Measurements from ENCODE around the gene CYTH3.
"Not testable (repeated sequence)": the region's sequence is repeated elsewhere in the genome, so short reads cannot be mapped to it uniquely, and the experiment has no call there.

Gene CYTH3

DNA sequence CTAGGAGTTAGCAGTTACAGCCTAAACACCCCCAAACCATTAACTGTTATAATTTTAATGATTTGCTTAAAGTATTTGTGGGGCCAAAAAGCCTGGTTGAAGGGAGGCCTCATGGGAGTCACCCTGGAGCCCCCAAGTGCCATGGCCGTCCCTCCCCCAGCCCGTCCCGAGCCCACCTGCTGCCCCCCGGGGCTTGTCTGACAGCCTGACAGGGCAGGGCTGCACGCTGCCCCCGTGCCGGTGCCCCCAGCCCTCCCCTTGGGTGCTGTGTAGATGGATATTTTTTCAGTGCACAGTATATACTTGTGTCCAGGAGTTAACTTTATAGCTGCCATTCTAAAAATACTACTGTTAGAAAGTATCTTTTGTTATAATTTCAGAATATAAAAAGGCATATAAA lies 108.4 kb downstream of the CYTH3 start:
- in situ Hi-C loops (cut with HindIII; ENCODE audit: low pct_ligation_motif_present, low pct_unique_long_range_greater_than_20kb, low sequenced_read_pairs), result no loop called here
- DNase-seq, result no peak

DNA sequence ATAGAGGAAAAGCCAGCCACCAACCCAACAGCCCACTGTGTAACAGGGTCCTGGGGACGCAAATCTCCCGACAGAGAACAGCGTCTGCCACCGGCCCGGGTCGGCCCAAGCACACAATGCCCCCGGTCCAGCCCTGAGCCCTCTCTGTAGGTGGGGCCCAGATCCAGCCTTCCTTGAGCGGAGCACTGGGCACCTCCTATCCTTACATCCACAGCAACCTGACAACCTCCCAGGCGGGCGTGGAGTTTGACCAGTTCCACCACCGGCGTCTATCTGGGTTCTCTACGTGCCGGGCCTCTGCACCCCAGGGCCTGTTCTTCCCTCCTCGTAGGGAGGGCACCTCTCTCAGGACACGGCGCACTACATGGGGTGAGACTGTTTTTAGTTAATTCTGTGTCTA lies 109.0 kb downstream of the CYTH3 start:
- in situ Hi-C loops (cut with HindIII; ENCODE audit: low pct_ligation_motif_present, low pct_unique_long_range_greater_than_20kb, low sequenced_read_pairs), result no loop called here

DNA sequence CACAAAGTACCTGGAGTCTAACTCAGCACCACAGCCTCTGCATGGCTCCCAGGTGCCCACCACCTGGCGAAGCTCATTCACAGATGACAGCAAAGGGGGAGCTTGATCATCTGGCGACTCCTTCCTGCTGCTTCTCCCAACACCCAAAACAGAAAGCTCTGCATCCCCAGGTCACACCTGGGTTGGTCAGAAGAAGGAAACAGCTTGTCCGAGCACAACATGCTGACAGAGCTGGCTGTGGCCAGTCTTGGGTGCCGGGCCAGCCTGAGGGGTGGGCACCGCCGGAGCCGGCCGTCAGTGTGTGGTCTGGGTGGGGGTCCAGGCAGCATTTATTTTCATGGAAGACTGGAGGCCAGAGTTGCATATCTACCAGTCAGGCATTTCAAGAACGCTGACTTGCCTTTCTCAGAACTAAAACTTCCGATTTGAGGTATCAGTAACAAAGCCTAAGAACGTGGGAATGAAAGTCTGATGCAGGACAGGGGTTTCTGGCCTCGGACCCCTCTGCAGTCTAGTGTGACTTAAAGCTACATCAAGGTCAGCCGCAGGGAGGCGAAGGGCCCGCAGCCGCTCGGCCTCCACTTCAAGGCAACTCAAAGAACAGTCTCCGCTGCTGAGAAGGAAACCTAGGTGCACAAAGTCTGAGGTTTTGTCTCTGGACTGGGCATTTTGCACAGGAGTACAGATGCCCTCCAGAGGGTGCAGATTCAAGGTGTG lies 109.6 kb downstream of the CYTH3 start:
- in situ Hi-C loops (cut with HindIII; ENCODE audit: low pct_ligation_motif_present, low pct_unique_long_range_greater_than_20kb, low sequenced_read_pairs), result no loop called here

More for the DNA sequence above, 109.0 kb downstream of the CYTH3 start:
- DNase-seq, result no peak

DNA sequence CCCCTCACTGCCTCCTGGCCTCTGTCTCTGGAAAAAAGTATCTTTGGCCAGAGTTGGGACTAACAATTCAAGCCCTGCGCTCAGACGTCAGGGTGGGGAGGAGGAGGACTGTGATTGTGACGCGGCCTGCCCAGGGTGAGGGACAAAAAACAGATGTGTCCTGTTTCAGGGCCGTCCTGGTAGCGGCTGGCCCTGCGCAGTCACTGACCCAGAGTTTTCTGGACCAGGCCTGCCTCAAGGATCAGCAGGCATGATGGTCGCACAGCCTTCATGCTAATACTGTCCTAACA lies 110.1 kb downstream of the CYTH3 start:
- no peak for DNase-seq
- in situ Hi-C loops (cut with HindIII; ENCODE audit: low pct_ligation_motif_present, low pct_unique_long_range_greater_than_20kb, low sequenced_read_pairs), result no loop called here

More for the DNA sequence above, 109.6 kb downstream of the CYTH3 start:
- no peak for DNase-seq

DNA sequence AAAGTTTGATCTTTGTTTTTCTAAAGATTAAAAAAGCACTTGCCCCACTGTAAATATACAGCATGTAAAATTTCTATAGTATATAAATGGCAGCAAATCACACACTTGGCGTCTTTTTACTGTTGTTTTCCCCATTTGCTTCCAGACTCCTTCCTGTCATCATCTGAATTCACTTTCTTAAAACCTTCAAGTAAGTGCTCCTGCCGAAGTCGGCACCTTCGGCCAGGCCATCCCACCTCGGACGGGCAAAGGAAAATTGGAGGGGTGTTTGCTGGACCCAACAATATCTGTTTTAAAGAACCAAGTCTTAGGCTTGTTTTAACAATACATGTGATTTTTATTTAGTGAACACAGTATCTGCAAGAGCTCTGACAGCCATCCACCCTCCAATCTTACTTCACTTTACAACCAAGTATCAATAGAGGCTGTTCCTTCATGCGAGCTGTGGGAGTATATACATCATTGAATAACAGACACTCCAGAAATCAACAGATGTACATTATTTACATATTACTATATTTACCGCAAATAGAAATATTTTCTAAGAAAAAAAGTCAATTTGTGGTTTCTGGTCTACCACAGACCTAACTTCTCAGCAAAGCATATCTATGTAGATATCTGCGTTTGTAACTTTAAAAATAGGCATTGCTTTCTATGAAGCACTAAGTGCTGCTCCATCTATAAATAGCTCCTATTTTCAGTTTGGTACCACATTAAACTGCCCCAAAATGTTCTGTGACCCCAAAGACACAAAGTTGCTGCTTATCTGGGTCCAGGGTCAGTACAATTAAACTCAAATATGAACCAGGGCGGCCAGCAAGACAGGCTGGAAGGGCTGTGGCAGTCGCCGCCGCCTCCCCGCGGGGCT lies 110.7 kb downstream of the CYTH3 start:
- no peak for DNase-seq
- in situ Hi-C loops (cut with HindIII; ENCODE audit: low pct_ligation_motif_present, low pct_unique_long_range_greater_than_20kb, low sequenced_read_pairs), result no loop called here

DNA sequence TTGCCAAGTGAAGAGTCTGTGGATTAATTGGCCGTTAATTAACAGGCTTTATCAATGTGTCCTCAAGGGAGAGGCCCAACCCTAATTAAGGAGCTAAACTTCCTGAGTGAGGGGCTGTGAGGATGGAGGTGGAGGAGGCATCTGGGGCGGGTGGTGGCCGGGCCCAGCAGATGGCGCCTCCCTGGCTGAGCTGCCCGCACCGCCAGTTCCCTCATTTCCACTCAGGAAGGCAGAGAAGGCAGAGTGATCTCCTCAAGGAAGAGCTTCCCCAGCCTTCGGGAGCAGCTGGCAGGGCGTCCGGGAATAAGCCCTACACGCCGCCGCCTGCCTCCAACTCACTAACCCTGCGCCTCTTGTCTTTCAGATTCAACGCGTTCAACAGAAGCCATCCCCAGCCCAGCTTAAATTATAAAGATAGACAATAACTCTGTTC lies 112.2 kb downstream of the CYTH3 start:
- in situ Hi-C loops (cut with HindIII; ENCODE audit: low pct_ligation_motif_present, low pct_unique_long_range_greater_than_20kb, low sequenced_read_pairs), result no loop called here
- peak; percentile 45 for DNase-seq

DNA sequence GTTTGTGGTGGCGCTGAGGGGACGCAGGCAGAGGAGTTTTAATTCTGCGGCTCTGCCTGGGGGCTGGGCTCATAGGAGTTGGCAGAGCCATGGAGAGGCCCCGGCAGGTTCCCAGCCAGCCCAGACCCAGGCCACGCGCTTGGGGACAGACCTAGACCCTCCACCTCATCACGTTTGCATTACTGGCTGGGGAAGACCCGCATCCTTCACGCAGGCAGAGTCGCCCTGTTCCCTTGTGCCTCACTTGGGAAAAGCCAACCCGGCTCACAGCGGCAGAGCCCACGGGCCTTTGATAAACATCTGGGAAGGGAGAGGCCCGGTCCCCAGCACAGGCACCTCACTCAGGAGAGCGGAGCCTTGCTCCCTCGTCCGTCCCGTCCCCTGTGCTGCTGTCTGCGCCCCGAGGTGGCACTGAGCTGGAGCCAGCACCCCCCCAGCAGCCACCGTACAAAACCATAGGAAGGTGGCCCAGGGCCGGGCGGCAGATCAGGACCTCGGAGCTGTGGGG lies 112.8 kb downstream of the CYTH3 start:
- in situ Hi-C loops (cut with HindIII; ENCODE audit: low pct_ligation_motif_present, low pct_unique_long_range_greater_than_20kb, low sequenced_read_pairs), result no loop called here
- DNase-seq, result no peak

DNA sequence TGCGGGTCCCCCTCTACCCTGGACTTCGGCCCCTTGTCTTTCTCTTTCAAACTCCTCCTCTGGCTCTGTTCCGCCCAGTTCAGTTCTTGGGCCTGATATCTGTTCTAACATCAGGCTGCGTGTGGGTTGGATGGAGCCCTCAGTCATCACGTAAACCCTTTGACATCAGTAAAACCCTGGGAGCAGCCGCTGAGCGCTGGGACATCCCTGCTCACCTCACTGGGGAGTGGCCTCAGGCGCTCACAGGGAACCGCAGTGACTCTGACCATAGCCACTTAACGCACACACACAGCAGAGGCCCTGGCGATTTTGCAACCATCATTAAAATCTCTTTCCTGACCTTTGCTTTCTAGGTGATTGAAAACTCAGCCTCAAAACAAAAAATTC lies 113.3 kb downstream of the CYTH3 start:
- in situ Hi-C loops (cut with HindIII; ENCODE audit: low pct_ligation_motif_present, low pct_unique_long_range_greater_than_20kb, low sequenced_read_pairs), result no loop called here
- DNase-seq, result no peak

DNA sequence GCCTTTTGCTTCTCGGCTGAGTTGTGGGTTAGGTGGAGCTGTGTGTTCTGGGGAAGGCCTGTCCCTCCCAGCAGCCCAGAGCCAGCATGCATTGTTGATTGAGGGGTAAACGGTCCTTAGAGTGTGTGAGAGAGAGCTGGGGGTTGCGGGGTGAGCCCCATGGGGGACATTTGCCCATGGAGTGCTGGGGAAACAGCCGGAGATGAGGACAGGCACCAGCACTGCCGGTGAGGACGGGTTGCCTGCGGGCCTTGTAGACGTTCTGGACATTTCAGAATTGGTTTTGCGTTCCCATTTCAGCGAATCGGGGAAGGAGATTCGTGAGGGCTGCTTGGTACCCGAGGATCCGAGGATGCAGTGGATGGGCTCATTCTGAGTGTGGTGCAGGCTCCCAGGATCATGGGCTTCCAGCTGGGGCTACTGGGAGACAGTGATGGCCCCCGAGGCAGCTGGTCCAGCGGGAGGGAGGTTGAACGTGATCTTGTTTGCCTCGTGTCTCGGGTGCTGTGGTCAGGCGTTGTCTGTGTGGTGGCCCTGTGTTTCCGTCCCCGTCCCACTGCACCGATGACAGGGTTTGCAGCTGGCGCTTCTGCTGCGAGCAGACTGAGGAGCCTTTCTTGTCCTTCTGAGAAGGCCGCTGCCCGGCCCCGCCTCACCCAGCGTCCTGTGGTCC lies 113.9 kb downstream of the CYTH3 start:
- in situ Hi-C loops (cut with HindIII; ENCODE audit: low pct_ligation_motif_present, low pct_unique_long_range_greater_than_20kb, low sequenced_read_pairs), result no loop called here
- DNase-seq, result no peak

DNA sequence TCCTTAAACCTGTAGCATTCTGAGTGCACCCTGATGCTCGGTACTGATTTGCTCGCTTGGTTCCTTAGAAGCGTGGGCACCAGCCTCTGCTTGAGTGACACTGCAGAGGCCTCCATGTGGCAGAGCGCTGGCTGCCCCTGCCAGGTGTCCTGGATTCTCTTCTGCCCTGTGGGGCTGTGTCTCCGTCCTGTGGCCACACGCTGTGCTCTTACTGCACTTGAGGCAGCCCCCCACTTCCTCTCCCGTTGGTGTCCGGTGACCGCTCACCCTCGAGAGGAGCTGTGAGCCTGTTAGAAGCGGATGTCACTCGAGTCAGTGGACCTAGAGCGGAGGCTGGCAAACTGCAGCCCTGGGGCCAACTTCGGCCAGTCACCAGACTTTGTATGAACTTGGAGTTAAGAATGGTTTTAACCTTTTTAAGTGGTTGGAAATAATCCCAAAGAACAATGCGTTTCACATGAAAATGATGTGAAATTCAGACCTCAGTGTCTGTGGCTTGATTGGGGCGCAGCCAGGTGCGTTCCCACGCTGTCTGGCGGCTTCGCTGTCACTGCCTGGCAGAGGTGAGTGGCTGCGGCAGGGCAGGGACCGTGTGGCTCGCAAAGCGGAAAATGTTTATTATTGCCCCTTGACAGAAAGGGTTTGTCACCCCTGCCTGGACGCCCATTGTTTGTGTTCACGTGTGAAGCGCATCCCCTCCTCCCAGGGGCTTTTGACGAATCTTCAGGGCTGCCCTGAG lies 114.6 kb downstream of the CYTH3 start:
- in situ Hi-C loops (cut with HindIII; ENCODE audit: low pct_ligation_motif_present, low pct_unique_long_range_greater_than_20kb, low sequenced_read_pairs), result no loop called here
- DNase-seq, result no peak

DNA sequence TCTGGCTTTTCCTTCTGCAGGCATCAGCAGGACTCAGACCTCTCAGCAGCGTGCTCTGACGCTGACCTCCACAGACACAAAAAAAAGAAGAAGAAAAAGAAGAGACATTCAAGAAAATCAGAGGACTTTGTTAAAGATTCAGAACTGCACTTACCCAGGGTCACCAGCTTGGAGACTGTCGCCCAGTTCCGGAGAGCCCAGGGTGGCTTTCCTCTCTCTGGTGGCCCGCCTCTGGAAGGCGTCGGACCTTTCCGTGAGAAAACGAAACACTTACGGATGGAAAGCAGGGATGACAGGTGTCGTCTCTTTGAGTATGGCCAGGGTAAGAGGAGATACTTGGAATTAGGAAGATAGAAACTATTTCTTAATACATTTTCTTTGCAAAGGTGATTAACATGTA lies 115.7 kb downstream of the CYTH3 start:
- DNase-seq, result no peak
- in situ Hi-C loops (cut with HindIII; ENCODE audit: low pct_ligation_motif_present, low pct_unique_long_range_greater_than_20kb, low sequenced_read_pairs), result no loop called here

DNA sequence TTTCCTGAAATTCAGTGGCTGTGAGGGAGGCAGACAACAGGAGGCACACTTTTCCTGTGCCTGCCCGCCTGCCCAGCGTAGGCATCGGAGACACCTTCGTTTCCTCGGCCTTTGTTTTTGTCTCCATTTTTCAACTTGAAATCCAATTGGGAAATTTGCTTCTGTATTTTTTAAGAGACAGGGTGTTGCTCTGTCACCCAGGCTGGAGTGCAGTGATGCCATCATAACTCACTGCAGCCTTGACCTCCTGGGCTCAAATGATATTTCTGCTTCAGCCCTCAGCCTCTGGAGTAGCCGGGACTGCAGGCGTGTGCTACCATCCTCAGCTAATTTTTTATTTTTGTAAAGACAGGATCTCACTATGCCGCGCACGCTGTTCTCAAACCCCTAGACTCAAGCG lies 116.8 kb downstream of the CYTH3 start:
- in situ Hi-C loops (cut with HindIII; ENCODE audit: low pct_ligation_motif_present, low pct_unique_long_range_greater_than_20kb, low sequenced_read_pairs), result no loop called here

DNA sequence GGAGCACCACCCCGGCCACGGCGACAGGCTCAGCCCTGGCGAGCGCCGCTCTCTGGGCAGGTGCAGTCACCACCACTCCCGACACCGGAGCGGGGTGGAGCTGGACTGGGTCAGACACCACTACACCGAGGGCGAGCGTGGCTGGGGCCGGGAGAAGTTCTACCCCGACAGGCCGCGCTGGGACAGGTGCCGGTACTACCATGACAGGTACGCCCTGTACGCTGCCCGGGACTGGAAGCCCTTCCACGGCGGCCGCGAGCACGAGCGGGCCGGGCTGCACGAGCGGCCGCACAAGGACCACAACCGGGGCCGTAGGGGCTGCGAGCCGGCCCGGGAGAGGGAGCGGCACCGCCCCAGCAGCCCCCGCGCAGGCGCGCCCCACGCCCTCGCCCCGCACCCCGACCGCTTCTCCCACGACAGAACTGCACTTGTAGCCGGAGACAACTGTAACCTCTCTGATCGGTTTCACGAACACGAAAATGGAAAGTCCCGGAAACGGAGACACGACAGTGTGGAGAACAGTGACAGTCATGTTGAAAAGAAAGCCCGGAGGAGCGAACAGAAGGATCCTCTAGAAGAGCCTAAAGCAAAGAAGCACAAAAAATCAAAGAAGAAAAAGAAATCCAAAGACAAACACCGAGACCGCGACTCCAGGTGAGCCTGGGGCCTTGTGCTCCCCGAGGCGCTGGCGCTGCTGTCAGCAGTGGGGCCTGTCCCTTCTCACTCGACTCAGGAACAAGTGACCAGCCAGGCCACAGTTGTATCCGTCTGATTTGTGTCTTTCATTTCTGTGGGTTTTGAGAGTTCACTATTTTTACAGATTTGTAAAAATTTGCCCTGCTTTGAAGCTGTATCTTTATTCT lies 117.7 kb downstream of the CYTH3 start:
- in situ Hi-C loops (cut with HindIII; ENCODE audit: low pct_ligation_motif_present, low pct_unique_long_range_greater_than_20kb, low sequenced_read_pairs), result no loop called here
- no peak for DNase-seq

More for the DNA sequence above, 116.8 kb downstream of the CYTH3 start:
- no peak for DNase-seq

DNA sequence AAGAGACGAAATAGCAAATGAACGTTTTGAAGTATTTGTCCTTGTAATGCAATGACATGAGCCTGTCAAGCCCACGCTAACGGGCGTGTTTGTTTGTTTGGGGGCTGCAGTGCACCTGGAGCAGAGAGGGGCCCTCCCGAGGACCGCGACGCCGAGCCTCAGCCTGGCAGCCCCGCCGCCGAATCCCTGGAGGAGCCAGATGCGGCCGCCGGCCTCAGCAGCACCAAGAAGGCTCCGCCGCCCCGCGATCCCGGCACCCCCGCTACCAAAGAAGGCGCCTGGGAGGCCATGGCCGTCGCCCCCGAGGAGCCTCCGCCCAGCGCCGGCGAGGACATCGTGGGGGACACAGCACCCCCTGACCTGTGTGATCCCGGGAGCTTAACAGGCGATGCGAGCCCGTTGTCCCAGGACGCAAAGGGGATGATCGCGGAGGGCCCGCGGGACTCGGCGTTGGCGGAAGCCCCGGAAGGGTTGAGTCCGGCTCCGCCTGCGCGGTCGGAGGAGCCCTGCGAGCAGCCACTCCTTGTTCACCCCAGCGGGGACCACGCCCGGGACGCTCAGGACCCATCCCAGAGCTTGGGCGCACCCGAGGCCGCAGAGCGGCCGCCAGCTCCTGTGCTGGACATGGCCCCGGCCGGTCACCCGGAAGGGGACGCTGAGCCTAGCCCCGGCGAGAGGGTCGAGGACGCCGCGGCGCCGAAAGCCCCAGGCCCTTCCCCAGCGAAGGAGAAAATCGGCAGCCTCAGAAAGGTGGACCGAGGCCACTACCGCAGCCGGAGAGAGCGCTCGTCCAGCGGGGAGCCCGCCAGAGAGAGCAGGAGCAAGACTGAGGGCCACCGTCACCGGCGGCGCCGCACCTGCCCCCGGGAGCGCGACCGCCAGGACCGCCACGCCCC lies 118.5 kb downstream of the CYTH3 start:
- no peak for DNase-seq
- in situ Hi-C loops (cut with HindIII; ENCODE audit: low pct_ligation_motif_present, low pct_unique_long_range_greater_than_20kb, low sequenced_read_pairs), result no loop called here

DNA sequence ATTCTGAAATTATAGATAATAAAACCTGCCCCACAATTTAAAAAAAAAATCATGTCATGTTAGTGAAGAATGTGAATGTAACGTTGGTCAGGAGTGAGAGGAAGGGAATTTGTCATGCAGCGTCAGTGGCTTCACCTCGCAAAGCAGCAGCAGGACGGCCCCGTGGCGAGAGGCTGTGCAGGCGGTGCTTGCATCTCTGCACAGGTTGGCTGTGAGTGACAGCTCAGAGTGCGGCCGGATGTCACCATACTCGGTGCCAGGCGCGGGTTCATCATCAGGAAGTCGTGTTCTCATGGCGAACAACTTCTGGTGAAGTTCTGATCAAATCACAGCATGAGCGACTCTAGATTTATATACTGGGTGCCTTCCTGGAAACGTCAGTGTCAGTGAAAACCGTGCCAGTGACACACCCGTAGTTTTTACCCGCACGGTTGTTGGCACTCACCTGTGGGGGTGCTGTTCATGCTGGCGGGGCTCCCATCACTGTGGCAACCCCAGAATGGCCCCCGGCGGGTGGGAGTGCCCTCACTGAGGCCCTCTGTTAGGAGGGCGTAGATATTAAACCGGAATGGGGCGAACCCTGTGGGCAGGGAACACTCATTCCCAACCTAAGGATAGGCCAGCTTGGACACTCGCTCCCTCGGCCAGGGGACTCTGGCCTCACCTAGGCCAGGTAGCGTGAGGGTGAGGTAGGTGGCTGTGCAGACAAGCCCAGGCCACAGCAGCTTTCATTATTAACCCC lies 120.3 kb downstream of the CYTH3 start:
- in situ Hi-C loops (cut with HindIII; ENCODE audit: low pct_ligation_motif_present, low pct_unique_long_range_greater_than_20kb, low sequenced_read_pairs), result no loop called here
- DNase-seq, result no peak

DNA sequence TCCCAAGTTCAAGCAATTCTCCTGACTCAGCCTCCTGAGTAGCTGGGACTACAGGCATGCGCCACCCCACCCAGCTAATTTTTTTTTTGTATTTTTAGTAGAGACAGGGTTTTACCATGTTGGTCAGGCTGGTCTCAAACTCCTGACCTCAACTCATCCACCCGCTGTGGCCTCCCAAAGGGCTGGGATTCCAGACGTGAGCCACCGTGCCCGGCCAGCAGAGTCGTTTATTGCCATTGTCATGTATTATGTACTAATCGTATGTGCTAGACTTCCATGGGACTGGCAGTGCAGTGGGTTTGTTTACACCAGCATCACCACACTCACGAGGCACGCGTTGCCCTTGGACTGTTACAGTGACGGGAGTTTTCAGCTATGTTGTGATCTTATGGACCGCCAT lies 120.9 kb downstream of the CYTH3 start:
- DNase-seq; in situ Hi-C loops (cut with HindIII; ENCODE audit: low pct_ligation_motif_present, low pct_unique_long_range_greater_than_20kb, low sequenced_read_pairs): not testable (repeated sequence)
